GM23338 (cell line): Measurements from ENCODE around the gene KAZN.

Source experiments
- CREB1 ChIP-seq: fragments of 250-450 bp; sonication (Bioruptor Pico); IDR thresholded peaks from 2 replicates; pipeline ENCODE4 v1.5.0; 2020; ENCODE audit warnings: low read depth, mild to moderate bottlenecking, moderate library complexity
- EZH2 ChIP-seq: fragments of 200-600 bp; sonication (generic); IDR thresholded peaks from one replicate; pipeline ENCODE4 v1.8.0; 2017; ENCODE audit warnings: antibody characterized with exemption, mild to moderate bottlenecking, low read depth; ENCODE audit not compliant: unreplicated experiment
- EZH2phosphoT487 ChIP-seq: fragments of 200-600 bp; sonication (generic); IDR thresholded peaks from one replicate; pipeline ENCODE4 v1.8.1; 2018; ENCODE audit warnings: antibody characterized with exemption; ENCODE audit not compliant: unreplicated experiment
- JUNB ChIP-seq: IDR thresholded peaks from one replicate; pipeline ENCODE4 v1.6.1; 2016; ENCODE audit warnings: antibody characterized with exemption; ENCODE audit not compliant: unreplicated experiment
- NANOG ChIP-seq: IDR thresholded peaks from 2 replicates; pipeline ENCODE4 v1.6.1; 2016; ENCODE audit warnings: antibody characterized with exemption, borderline replicate concordance
- POLR2AphosphoS5 ChIP-seq: IDR thresholded peaks from 2 replicates; pipeline ENCODE4 v1.6.1; 2016; ENCODE audit warnings: antibody characterized with exemption, low read depth
- STAT1 ChIP-seq: IDR thresholded peaks from one replicate; pipeline ENCODE4 v1.6.1; 2016; ENCODE audit warnings: antibody characterized with exemption; ENCODE audit not compliant: unreplicated experiment
- ZNF114 ChIP-seq: fragments of 250-450 bp; sonication (Bioruptor Pico); IDR thresholded peaks from 2 replicates; pipeline ENCODE4 v1.5.0; 2020; ENCODE audit warnings: mild to moderate bottlenecking, moderate library complexity
- ZNF331 ChIP-seq: fragments of 250-450 bp; sonication (Bioruptor Pico); IDR thresholded peaks from 2 replicates; pipeline ENCODE4 v1.5.0; 2020; ENCODE audit warnings: low read depth, mild to moderate bottlenecking, moderate library complexity
- TF ChIP-seq, protein P1 (sequence below), 2 experiments: fragments of 200-600 bp in 1 of 2; sonication (generic) in 1 of 2; conservative IDR thresholded peaks; 2 replicates each; pipeline versions ENCODE4 v1.5.1 to v1.6.1; 2016 to 2017; ENCODE audit warnings: antibody characterized with exemption in 2 of 2, low read depth in 2 of 2, mild to moderate bottlenecking in 2 of 2, moderate library complexity in 1 of 2
- TF ChIP-seq, protein P2 (sequence below): IDR thresholded peaks from one replicate; pipeline ENCODE4 v1.6.1; 2018; ENCODE audit warnings: antibody characterized with exemption; ENCODE audit not compliant: unreplicated experiment
- TF ChIP-seq, protein P3 (sequence below): IDR thresholded peaks from 2 replicates; pipeline ENCODE4 v1.6.1; 2016; ENCODE audit warnings: antibody characterized with exemption
- TF ChIP-seq, protein P4 (sequence below): fragments of 250-450 bp; sonication (Bioruptor Pico); IDR thresholded peaks from 2 replicates; pipeline ENCODE4 v1.5.0; 2020; ENCODE audit warnings: mild to moderate bottlenecking, moderate library complexity

DNA sequence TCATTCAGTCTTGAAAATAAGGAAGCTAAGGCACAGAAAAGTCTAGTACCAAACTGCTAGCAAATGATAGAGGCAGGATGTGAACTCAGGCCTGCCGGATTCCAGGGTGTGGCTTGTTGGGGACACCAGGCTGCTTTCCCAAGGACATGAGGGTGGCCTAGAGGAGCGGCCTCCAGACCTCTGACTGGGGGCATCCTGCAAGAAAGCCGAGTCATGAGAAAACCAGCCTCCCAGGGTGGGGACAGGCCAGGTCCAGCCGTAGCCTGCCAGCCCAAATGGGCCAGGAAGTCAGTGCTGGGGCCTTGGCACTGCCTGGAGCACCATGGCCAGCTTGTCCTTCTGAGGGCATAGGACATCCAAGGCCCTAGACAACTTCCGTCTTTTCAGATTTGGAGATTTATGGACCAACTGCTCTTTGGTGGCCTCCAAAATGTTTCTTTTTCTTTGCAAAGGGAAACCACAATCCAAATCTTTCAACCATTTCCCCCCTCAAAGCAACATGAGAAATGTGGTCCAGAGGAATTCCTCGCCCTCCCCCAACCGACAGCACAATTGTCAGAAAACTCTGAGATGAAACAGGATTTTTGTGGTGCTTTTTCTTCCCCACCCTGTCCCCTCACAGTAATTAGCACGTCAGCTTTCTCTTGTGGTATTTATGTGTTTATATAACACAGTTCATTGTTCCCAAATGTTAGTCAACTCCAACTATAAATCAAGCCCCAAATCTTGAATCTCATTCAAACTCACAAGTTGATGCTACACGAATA lies 212.3 kb downstream of the KAZN start:
- TF ChIP-seq, protein P1, sequence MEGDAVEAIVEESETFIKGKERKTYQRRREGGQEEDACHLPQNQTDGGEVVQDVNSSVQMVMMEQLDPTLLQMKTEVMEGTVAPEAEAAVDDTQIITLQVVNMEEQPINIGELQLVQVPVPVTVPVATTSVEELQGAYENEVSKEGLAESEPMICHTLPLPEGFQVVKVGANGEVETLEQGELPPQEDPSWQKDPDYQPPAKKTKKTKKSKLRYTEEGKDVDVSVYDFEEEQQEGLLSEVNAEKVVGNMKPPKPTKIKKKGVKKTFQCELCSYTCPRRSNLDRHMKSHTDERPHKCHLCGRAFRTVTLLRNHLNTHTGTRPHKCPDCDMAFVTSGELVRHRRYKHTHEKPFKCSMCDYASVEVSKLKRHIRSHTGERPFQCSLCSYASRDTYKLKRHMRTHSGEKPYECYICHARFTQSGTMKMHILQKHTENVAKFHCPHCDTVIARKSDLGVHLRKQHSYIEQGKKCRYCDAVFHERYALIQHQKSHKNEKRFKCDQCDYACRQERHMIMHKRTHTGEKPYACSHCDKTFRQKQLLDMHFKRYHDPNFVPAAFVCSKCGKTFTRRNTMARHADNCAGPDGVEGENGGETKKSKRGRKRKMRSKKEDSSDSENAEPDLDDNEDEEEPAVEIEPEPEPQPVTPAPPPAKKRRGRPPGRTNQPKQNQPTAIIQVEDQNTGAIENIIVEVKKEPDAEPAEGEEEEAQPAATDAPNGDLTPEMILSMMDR (conservative IDR thresholded peaks at IDR 0.05; ENCODE audit: low read depth in 2 of 2), result no peak
- TF ChIP-seq EZH2 (no peak), EZH2phosphoT487 (no peak), STAT1 (no peak), ZNF331 (CRISPR knock-in tag) (no peak), CREB1 (no peak), POLR2AphosphoS5 (no peak), ZNF114 (CRISPR knock-in tag) (no peak), NANOG (no peak), JUNB (no peak)
- TF ChIP-seq, protein P2, sequence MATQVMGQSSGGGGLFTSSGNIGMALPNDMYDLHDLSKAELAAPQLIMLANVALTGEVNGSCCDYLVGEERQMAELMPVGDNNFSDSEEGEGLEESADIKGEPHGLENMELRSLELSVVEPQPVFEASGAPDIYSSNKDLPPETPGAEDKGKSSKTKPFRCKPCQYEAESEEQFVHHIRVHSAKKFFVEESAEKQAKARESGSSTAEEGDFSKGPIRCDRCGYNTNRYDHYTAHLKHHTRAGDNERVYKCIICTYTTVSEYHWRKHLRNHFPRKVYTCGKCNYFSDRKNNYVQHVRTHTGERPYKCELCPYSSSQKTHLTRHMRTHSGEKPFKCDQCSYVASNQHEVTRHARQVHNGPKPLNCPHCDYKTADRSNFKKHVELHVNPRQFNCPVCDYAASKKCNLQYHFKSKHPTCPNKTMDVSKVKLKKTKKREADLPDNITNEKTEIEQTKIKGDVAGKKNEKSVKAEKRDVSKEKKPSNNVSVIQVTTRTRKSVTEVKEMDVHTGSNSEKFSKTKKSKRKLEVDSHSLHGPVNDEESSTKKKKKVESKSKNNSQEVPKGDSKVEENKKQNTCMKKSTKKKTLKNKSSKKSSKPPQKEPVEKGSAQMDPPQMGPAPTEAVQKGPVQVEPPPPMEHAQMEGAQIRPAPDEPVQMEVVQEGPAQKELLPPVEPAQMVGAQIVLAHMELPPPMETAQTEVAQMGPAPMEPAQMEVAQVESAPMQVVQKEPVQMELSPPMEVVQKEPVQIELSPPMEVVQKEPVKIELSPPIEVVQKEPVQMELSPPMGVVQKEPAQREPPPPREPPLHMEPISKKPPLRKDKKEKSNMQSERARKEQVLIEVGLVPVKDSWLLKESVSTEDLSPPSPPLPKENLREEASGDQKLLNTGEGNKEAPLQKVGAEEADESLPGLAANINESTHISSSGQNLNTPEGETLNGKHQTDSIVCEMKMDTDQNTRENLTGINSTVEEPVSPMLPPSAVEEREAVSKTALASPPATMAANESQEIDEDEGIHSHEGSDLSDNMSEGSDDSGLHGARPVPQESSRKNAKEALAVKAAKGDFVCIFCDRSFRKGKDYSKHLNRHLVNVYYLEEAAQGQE, result no peak
- TF ChIP-seq, protein P3, sequence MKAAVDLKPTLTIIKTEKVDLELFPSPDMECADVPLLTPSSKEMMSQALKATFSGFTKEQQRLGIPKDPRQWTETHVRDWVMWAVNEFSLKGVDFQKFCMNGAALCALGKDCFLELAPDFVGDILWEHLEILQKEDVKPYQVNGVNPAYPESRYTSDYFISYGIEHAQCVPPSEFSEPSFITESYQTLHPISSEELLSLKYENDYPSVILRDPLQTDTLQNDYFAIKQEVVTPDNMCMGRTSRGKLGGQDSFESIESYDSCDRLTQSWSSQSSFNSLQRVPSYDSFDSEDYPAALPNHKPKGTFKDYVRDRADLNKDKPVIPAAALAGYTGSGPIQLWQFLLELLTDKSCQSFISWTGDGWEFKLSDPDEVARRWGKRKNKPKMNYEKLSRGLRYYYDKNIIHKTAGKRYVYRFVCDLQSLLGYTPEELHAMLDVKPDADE, result no peak
- TF ChIP-seq, protein P4, sequence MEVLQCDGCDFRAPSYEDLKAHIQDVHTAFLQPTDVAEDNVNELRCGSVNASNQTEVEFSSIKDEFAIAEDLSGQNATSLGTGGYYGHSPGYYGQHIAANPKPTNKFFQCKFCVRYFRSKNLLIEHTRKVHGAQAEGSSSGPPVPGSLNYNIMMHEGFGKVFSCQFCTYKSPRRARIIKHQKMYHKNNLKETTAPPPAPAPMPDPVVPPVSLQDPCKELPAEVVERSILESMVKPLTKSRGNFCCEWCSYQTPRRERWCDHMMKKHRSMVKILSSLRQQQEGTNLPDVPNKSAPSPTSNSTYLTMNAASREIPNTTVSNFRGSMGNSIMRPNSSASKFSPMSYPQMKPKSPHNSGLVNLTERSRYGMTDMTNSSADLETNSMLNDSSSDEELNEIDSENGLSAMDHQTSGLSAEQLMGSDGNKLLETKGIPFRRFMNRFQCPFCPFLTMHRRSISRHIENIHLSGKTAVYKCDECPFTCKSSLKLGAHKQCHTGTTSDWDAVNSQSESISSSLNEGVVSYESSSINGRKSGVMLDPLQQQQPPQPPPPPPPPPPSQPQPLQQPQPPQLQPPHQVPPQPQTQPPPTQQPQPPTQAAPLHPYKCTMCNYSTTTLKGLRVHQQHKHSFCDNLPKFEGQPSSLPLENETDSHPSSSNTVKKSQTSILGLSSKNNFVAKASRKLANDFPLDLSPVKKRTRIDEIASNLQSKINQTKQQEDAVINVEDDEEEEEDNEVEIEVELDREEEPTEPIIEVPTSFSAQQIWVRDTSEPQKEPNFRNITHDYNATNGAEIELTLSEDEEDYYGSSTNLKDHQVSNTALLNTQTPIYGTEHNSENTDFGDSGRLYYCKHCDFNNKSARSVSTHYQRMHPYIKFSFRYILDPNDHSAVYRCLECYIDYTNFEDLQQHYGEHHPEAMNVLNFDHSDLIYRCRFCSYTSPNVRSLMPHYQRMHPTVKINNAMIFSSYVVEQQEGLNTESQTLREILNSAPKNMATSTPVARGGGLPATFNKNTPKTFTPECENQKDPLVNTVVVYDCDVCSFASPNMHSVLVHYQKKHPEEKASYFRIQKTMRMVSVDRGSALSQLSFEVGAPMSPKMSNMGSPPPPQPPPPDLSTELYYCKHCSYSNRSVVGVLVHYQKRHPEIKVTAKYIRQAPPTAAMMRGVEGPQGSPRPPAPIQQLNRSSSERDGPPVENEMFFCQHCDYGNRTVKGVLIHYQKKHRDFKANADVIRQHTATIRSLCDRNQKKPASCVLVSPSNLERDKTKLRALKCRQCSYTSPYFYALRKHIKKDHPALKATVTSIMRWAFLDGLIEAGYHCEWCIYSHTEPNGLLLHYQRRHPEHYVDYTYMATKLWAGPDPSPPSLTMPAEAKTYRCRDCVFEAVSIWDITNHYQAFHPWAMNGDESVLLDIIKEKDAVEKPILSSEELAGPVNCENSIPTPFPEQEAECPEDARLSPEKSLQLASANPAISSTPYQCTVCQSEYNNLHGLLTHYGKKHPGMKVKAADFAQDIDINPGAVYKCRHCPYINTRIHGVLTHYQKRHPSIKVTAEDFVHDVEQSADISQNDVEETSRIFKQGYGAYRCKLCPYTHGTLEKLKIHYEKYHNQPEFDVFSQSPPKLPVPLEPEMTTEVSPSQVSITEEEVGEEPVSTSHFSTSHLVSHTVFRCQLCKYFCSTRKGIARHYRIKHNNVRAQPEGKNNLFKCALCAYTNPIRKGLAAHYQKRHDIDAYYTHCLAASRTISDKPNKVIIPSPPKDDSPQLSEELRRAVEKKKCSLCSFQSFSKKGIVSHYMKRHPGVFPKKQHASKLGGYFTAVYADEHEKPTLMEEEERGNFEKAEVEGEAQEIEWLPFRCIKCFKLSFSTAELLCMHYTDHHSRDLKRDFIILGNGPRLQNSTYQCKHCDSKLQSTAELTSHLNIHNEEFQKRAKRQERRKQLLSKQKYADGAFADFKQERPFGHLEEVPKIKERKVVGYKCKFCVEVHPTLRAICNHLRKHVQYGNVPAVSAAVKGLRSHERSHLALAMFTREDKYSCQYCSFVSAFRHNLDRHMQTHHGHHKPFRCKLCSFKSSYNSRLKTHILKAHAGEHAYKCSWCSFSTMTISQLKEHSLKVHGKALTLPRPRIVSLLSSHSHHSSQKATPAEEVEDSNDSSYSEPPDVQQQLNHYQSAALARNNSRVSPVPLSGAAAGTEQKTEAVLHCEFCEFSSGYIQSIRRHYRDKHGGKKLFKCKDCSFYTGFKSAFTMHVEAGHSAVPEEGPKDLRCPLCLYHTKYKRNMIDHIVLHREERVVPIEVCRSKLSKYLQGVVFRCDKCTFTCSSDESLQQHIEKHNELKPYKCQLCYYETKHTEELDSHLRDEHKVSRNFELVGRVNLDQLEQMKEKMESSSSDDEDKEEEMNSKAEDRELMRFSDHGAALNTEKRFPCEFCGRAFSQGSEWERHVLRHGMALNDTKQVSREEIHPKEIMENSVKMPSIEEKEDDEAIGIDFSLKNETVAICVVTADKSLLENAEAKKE (CRISPR knock-in tag), result no peak
